Posterior vena cava (tissue), 2 donors: ENCODE data around the gene MOCOS. TPM values are rescaled to one million over a fixed set of nuclear protein-coding genes. Genes with fewer than 3 reads are reported as not detected.

Source experiments
- DNase-seq: peaks from one replicate; pipeline ENCODE4 v3.0.0-alpha.2; 2020; ENCODE audit warnings: low spot score
- intact Hi-C, 2 donors: fragments of 100-400 bp; cut with DNase I; formaldehyde crosslinking; loops; one replicate each; pipeline versions ENCODE4 v1.14.1 to v1.14.2; 2022 to 2023
- total RNA-seq, 2 donors: library from RNA; stranded (reverse); fragmentation: NEBNext Ultra II Directional; extraction: Animal tissue kit (Norgen Biotek cat#: 25700); gene quantifications; one replicate each; pipeline ENCODE4 v1.2.1, GENCODE V29; 2021
- donor health status: DM: yes; HTN: yes; CAD: no.
- donor health status: DM: yes; HTN: yes; CAD: no.

The MOCOS gene
- total RNA-seq, 2 donors from 2014 or later, result 1.2 to 1.3 TPM

DNA sequence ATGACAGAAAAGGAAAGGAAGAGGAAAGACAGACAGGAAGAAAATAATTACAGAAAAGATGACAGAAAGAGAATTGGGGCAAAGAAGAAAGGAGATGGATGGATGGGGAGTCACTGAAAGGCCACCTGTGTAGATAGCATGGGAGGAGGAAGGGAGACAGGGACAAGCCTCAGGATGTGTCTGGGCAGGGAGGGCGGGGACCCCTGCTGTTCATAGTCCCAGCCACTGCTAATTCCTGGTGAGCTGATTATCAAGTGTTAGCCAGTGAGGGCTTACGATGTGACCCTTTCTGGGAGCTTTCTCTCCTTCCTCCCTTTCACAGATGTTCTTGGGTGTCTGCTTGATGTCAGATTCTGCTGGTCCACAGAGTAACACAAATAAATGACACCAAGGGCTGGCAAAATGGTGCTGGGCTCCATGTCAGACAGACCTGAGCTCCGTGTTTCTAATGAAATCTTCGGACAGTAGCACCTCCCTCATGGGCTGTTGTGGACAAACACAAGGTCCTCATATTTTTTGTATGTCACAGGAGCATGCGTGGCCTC lies 123.8 kb downstream of the MOCOS start:
- DNase-seq, result no peak
- intact Hi-C loops, result no loop called here

DNA sequence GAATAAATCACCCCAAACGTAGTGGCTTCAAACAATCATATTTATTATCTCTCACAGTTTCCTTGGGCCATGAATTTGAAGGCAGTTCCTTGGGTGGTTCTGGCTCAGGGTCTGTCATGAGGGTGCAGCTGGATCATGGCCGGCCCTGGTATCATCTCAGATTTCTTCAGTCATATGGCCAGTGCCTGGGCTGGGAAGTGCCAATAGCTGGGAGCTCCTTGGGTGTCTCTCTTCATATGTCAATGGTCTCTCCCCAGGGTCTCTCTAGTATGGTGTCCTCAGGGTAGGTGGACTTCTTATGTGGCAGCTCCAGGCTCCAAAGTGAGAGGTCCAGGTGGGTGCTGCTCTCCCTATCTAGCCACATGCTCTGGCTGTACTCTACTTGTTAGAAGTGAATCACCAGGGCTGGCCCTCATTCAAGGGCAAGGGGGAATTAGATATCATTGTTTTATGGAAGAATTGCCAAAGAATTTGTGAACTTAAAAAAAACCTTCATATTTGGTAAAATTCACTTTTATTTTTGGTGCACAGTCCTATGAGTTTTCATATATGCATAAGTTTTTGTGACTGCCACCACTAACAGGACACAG lies 125.6 kb downstream of the MOCOS start:
- DNase-seq, result no peak

DNA sequence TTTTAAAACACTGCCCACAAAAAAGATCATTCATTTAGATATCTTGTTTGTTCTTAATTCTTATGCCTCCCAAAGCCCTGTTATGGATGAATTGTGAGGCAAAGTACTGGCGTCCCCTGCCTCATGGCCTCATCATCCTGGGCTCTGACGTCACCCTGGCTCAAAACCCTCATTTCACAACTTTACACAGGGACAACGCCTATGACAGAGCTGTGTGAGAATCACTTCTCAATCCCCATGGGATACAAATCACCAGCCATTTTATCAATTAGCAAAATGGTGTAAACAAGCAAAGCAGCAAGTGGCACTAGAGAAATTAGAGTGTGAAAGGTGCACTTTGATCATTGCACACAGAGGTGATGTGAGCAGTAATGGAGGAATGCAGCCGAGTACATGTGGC lies 126.8 kb downstream of the MOCOS start:
- intact Hi-C loops, result no loop called here
- DNase-seq, result no peak

More for the DNA sequence above, 125.6 kb downstream of the MOCOS start:
- intact Hi-C loops, result no loop called here

GRCh38 chr18:36314754-36315153 lies 127.5 kb downstream of the MOCOS start:
- intact Hi-C loops, result no loop called here
- DNase-seq, result no peak

- DNase-seq, result no peak
- intact Hi-C loops, result no loop called here
These were observed 128.4 kb downstream of the MOCOS start for GRCh38 chr18:36315736-36316135.

- intact Hi-C loops, result no loop called here
- no peak for DNase-seq
These were observed 128.9 kb downstream of the MOCOS start for GRCh38 chr18:36316246-36316645.

Other genes starting within 250 kb of the MOCOS start
- 10 to 100 TPM; 46.9 to 58.8 TPM for gene RPRD1A, start 119.9 kb upstream of the MOCOS start, total RNA-seq
- gene SLC39A6, start 58.2 kb upstream of the MOCOS start, total RNA-seq, result 10 to 100 TPM; 25.7 to 27.9 TPM
- 10 to 100 TPM; 58.2 to 65.6 TPM for gene ELP2, start 57.6 kb upstream of the MOCOS start, total RNA-seq
- 10 to 100 TPM; 26.0 to 29.8 TPM for gene FHOD3, start 110.2 kb downstream of the MOCOS start, total RNA-seq